Left colon (tissue), 2 donors: ENCODE measurements around the gene TARM1. TPM values are rescaled to one million over a fixed set of nuclear protein-coding genes. Genes with fewer than 3 reads are reported as not detected.
"Not testable (repeated sequence)": the region's sequence is repeated elsewhere in the genome, so short reads cannot be mapped to it uniquely, and the experiment has no call there.

Experiments
- ATAC-seq: fragments of 200-7000 bp; cut with Tn5 transposase; one replicate; pipeline ENCODE4 v1.9.1; 2020; ENCODE audit warnings: mild to moderate bottlenecking, moderate library complexity
- DNase-seq, 2 donors: peaks; one replicate each; pipeline ENCODE4 v3.0.0-alpha.2; 2020
- intact Hi-C, 2 donors: fragments of 100-400 bp; cut with DNase I in 1 of 2; cut with micrococcal nuclease in 1 of 2; formaldehyde crosslinking; loops; one replicate each; pipeline versions ENCODE4 v1.11.2 to v1.14.0; 2022; cut with DNase I, micrococcal nuclease
- total RNA-seq, 2 donors: library from RNA; stranded (reverse); fragmentation: NEBNext Ultra II Directional; extraction: Animal tissue kit (Norgen Biotek cat#: 25700); gene quantifications; one replicate each; pipeline ENCODE4 v1.2.1, GENCODE V29; 2021
- donor health status: DM: no; HTN: no; CAD: no.
- donor health status: DM: yes; HTN: yes; CAD: no.

The TARM1 gene
- total RNA-seq, 2 donors from 2014 or later = not detected

DNA sequence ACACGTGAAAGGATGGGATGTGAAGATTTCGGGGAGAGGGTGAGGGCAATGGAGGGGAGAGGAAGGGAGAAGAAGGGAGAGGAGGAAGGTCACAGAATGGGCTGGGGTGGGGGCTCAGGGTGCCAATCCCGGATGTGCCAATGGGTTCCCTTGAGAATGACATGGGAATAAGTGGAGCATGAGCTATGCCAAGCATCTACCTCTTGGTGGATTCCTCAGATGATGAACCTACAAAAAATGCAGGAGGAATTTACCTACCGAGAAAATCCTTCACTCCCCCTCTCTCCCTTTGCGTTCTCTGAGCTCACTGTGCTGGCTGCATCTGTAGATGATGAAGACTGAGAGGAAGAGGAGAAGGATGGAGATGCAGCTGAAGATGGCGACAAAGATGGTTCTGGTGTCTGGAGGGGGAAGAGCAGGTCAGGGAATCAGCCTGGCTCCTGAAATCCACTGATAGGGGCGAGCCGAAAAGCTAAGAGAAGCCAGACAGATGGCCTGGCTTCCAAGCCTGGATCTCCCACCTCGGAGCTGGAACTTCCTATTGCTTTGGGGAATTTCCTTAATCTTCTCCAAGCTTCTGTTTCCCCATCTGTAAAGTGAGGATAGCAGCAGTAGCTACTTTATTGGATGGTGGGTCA is 39.1 kb downstream of the TARM1 start:
- no peak for ATAC-seq
- DNase-seq = no peak
- intact Hi-C loops = no loop called here

GRCh38 chr19:54040003-54040402 is 41.2 kb downstream of the TARM1 start:
- DNase-seq = no peak
- intact Hi-C loops = no loop called here
- ATAC-seq = no peak

DNA sequence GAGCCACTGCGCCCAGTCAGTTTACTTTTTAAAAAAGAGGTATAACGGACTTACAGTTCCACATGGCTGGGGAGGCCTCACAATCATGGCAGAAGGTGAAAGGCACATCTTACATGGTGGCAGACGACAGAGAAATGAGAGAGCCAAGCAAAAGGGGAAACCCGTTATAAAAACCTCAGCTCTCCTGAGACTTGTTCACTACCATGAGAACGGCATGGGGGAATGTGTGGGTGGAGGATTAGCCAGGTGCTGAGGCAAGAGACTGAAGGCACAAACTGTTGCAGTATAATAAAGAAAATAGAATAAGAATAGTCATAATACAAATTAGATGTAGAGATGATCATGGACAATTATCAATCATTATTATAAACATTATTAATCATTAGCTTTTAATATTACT is 44.6 kb downstream of the TARM1 start:
- DNase-seq, intact Hi-C loops, ATAC-seq: not testable (repeated sequence)

- intact Hi-C loops = no loop called here
- no peak for ATAC-seq
Observed at GRCh38 chr19:54035215-54036178, 45.7 kb downstream of the TARM1 start.

GRCh38 chr19:54030895-54031586 is 50.1 kb downstream of the TARM1 start:
- no peak for ATAC-seq
- intact Hi-C loops = no loop called here

More at GRCh38 chr19:54035215-54036178, 45.7 kb downstream of the TARM1 start:
- no peak for DNase-seq

DNA sequence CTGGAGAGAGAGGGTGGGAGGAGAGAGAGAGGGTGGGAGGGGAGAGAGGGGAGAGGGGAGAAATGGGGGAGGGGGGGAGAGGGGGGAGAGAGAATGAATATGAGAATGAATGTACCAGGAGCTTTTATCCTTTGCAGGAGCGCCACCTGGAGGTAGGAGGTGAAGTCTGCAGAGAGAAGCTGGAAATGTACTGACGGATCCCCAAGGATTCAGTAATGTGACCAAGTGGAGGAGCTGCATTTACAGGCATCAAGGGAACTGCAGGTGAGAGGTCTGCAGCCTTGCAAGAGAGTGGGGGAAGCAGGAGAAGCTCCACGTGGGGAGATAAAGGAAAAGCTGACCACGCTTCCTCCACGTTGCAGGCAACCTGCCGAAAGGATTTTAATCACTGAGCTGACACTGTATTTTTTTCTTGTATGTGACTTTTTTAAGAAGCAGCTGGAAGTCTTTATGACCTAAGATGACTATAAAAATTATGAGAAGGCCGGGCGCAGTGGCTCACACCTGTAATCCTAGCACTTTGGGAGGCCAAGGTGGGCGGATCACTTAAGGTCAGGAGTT is 51.2 kb downstream of the TARM1 start:
- DNase-seq (peak; percentile 27 to 67), ATAC-seq (peak; percentile 62)
- intact Hi-C loops = loop anchor here in 1 of 2 donors (10.0 kb wide), 1 partner anchor 125 kb away; the partner anchor contains the start of gene CACNG7

More at GRCh38 chr19:54030895-54031586, 50.1 kb downstream of the TARM1 start:
- no peak for DNase-seq

GRCh38 chr19:54029301-54029700 is 51.9 kb downstream of the TARM1 start:
- DNase-seq (no peak), ATAC-seq (no peak)
- intact Hi-C loops = loop anchor here in 1 of 2 donors (10.0 kb wide), 1 partner anchor 124 kb away; the partner anchor contains the start of gene CACNG7

- ATAC-seq (no peak), DNase-seq (no peak)
- intact Hi-C loops = loop anchor here in 1 of 2 donors (10.0 kb wide), 1 partner anchor 122 kb away; the partner anchor contains the start of gene CACNG7
Observed at GRCh38 chr19:54026656-54027055, 54.5 kb downstream of the TARM1 start.

- DNase-seq = no peak
- peak; percentile 9 for ATAC-seq
- intact Hi-C loops = loop anchor here in 1 of 2 donors (5.0 to 10.0 kb wide), 2 partner anchors 120 to 182 kb away; partner anchors contain the start of gene CACNG7
Observed at GRCh38 chr19:54024660-54025059, 56.5 kb downstream of the TARM1 start.

GRCh38 chr19:54023191-54023590 is 58.0 kb downstream of the TARM1 start:
- intact Hi-C loops = loop anchor here in 1 of 2 donors (5.0 to 10.0 kb wide), 2 partner anchors 118 to 181 kb away; partner anchors contain the start of gene CACNG7
- ATAC-seq = no peak
- DNase-seq = no peak

DNA sequence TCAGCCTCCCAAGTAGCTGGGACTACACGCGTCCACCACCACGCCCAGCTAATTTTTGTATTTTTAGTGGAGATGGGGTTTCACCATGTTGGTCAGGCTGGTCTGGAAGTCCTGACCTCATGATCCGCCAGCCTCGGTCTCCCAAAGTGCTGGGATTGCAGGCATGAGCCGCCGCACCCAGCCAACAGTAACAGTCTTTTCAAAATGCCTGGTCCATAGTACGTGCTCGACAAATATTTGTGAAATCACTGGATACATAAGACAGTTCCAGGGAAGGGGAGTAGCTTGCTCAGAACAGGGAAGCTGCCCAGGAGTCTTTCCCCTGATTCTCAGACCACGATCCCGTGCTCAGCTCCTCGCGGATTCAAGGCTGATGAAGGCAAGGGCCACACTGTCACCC is 59.2 kb downstream of the TARM1 start:
- intact Hi-C loops = loop anchor here in 1 of 2 donors (5.0 to 10.0 kb wide), 2 partner anchors 117 to 180 kb away; partner anchors contain the start of gene CACNG7
- DNase-seq = no peak
- no peak for ATAC-seq

DNA sequence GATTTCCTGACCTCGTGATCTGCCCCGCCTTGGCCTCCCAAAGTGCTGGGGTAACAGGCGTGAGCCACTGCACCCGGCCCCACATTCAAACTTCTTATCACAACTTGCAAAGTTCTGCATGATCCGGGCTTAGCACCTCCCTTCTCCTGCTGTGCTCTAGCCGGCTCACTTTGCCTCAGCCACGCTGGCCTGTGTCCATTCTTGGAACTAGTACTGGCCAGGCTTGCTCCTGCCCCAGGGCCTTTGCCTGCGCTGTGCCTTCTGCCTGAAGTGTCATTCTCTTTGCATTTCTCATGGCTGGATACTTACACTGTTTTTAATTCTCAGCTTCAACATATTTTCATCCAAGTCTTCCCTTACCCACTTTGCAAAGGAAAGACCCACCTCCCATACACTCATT is 59.8 kb downstream of the TARM1 start:
- intact Hi-C loops = loop anchor here in 1 of 2 donors (5.0 to 10.0 kb wide), 2 partner anchors 117 to 179 kb away; partner anchors contain the start of gene CACNG7
- DNase-seq (no peak), ATAC-seq (no peak)

Other genes with a start within 250 kb of the TARM1 start
- gene MYADM, start 213.5 kb downstream of the TARM1 start, total RNA-seq = 10 to 100 TPM; 55.6 to 78.4 TPM
- gene PRKCG, start 199.2 kb downstream of the TARM1 start, total RNA-seq = under 1 TPM in 1 of 2 donors, not detected in 1; 0.22 TPM
- not detected for gene CACNG7, start 172.1 kb downstream of the TARM1 start, total RNA-seq
- under 1 TPM in 1 of 2 donors, not detected in 1; 0.03 TPM for gene CACNG8, start 118.4 kb downstream of the TARM1 start, total RNA-seq
- gene CACNG6, start 89.7 kb downstream of the TARM1 start, total RNA-seq = not detected
- gene VSTM1, start 17.5 kb downstream of the TARM1 start, total RNA-seq = not detected
- gene OSCAR, start 19.4 kb upstream of the TARM1 start, total RNA-seq = under 1 TPM; 0.67 to 0.98 TPM
- gene NDUFA3, start 21.5 kb upstream of the TARM1 start, total RNA-seq = 100 to 1,000 TPM; 146 to 147 TPM
- gene TFPT, start 34.3 kb upstream of the TARM1 start, total RNA-seq = 10 to 100 TPM; 12.4 to 12.7 TPM
- 10 to 100 TPM; 37.4 to 38.6 TPM for gene PRPF31, start 34.4 kb upstream of the TARM1 start, total RNA-seq
- gene CNOT3, start 56.4 kb upstream of the TARM1 start, total RNA-seq = 10 to 100 TPM; 32.9 to 42.2 TPM
- 1 to 10 TPM; 5.3 to 7.3 TPM for gene LENG1, start 78.4 kb upstream of the TARM1 start, total RNA-seq
- 100 to 1,000 TPM; 209 to 217 TPM for gene TMC4, start 91.8 kb upstream of the TARM1 start, total RNA-seq
- 100 to 1,000 TPM; 144 to 152 TPM for gene MBOAT7, start 108.2 kb upstream of the TARM1 start, total RNA-seq
- gene TSEN34, start 109.9 kb upstream of the TARM1 start, total RNA-seq = 10 to 100 TPM; 38.9 to 41.6 TPM
- gene RPS9, start 119.5 kb upstream of the TARM1 start, total RNA-seq = 1,000 to 10,000 TPM in 1 of 2 donors, 100 to 1,000 TPM in 1; 962 to 1,034 TPM
- gene LILRB3, start 141.6 kb upstream of the TARM1 start, total RNA-seq = 1 to 10 TPM; 2.0 to 3.5 TPM
- gene LILRA6, start 161.4 kb upstream of the TARM1 start, total RNA-seq = 1 to 10 TPM in 1 of 2 donors, under 1 TPM in 1; 0.55 to 1.1 TPM
- 10 to 100 TPM in 1 of 2 donors, 1 to 10 TPM in 1; 4.8 to 10.9 TPM for gene LILRB5, start 175.9 kb upstream of the TARM1 start, total RNA-seq
- gene LILRB2, start 199.7 kb upstream of the TARM1 start, total RNA-seq = 1 to 10 TPM in 1 of 2 donors, under 1 TPM in 1; 0.98 to 3.2 TPM
- gene LILRA5, start 231.8 kb upstream of the TARM1 start, total RNA-seq = 1 to 10 TPM in 1 of 2 donors, under 1 TPM in 1; 0.82 to 2.2 TPM